GM12872 (cell line): Measurements from ENCODE around the gene CASP10.

Source experiments
- CTCF ChIP-seq: IDR thresholded peaks from 3 replicates; pipeline ENCODE4 v1.5.1; 2011; ENCODE audit warnings: low read depth, mild to moderate bottlenecking, low read length, moderate library complexity; ENCODE audit not compliant: insufficient read depth

Gene CASP10

GRCh38 chr2:201167546-201167945, 15.4 kb upstream of the CASP10 start:
- TF ChIP-seq CTCF = no peak

GRCh38 chr2:201171259-201171814, 11.6 kb upstream of the CASP10 start:
- TF ChIP-seq CTCF = no peak

- no peak for TF ChIP-seq CTCF
Observed at GRCh38 chr2:201172279-201172678, 10.7 kb upstream of the CASP10 start.

DNA sequence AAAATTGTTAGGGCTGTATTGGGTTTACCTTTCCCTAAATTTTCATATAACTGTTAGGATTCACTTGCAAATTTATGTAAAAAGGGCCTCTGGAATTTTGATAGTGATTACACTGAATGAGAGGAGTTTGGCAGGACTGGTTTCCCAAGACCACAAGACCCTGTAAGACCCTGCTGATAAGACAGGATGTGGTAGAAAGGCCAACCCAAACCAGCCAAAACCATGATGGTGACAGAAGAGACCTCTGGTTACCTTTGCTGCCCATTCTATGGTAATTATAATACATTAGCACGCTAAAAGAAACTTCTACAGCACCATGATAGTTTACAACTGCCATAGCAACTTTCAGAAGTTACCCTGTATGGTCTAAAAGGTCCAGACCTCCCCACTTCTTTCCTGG, 8.3 kb upstream of the CASP10 start:
- no peak for TF ChIP-seq CTCF

DNA sequence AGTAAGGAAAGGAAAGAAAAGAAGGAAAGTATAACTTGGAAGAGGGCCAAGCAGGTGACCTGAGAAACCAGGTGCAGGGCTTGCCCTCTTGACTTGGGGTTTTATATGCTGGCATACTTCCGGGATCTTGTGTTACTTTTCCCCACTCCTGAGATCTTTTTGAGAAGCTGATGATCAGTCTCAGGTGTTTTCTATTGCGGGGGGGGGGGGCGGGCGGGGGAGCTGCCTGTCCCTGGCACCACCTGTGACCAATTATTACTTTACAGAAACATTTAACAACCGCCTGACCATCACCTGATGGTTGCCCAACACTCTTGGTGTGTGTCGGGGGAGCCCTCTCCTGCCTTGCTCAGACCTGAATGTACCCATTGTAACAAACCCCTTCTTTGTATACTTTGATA, 6.9 kb upstream of the CASP10 start:
- TF ChIP-seq CTCF = no peak

DNA sequence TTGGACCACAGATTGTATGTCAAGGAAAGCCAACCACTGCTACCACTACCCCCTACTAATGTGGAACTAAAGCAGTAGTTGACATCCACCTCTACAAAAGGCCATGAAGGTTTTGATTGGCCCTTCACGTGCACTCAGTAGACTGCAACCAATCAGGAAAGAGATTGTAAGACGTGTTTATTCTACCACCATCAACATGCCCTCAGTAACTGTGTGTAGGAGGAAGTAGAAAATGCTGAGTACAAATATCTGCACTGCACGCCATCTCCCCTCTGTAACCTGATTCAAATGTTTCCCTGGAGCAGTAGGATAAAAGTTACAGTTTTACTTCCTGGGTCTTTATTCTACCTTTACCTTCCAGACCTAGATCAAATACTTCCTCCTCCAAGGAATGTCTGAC, 2.9 kb upstream of the CASP10 start:
- no peak for TF ChIP-seq CTCF

- no peak for TF ChIP-seq CTCF
Observed at GRCh38 chr2:201183365-201183727, 405 bp downstream of the CASP10 start.

DNA sequence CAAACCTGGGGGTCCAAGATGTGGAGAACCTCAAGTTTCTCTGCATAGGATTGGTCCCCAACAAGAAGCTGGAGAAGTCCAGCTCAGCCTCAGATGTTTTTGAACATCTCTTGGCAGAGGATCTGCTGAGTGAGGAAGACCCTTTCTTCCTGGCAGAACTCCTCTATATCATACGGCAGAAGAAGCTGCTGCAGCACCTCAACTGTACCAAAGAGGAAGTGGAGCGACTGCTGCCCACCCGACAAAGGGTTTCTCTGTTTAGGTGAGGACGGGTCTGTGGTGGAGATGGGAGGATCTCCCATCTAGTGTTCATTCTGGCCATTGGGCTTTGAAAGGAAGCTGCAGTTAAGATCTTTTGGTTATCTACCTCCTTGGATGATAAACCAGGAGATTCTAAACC, 2.9 kb downstream of the CASP10 start:
- TF ChIP-seq CTCF = no peak
